ENCODE results near the gene HAPLN3.

Gene HAPLN3

DNA sequence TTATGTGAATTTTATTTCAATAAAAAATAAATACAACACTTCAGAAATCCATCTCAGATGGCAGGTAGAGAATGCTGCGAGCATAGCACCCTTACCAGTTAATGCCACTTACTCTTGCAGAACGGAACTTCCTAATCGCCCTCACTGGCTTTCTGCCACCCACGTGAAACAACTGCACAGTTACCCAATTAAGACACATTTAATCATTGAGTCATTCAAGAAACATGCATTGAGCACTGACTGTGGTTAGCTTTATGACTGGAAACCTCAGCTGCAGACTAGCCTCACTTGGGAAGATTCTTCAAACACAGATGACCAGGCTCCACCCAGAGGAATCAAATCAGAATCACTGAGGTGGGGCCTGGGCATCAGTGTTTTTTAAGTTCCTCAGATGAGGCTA, 23.4 kb upstream of the HAPLN3 start (continued):
- TF ChIP-seq SP7 (tag by site-specific recombination; IDR thresholded peaks at IDR 0.05), result peak; percentile 96
- no peak for TF ChIP-seq ZNF776 (tag by site-specific recombination; IDR thresholded peaks at IDR 0.05; ENCODE audit: borderline replicate concordance)
- no peak for TF ChIP-seq ZNF239 (tag by site-specific recombination; IDR thresholded peaks at IDR 0.05)
- no peak for TF ChIP-seq ZNF114 (tag by site-specific recombination; IDR thresholded peaks at IDR 0.05)
- TF ChIP-seq ZNF548 (tag by site-specific recombination; IDR thresholded peaks at IDR 0.05), result no peak
- peak; percentile 39; the same call in 1 of the 2 replicates for TF ChIP-seq GLIS1 (tag by site-specific recombination; IDR thresholded peaks at IDR 0.05)
- peak; percentile 63 for TF ChIP-seq SP3 (tag by site-specific recombination; IDR thresholded peaks at IDR 0.05)
- no peak for TF ChIP-seq ZNF792 (tag by site-specific recombination; IDR thresholded peaks at IDR 0.05)
- TF ChIP-seq ZNF791 (tag by site-specific recombination; IDR thresholded peaks at IDR 0.05), result no peak
- no peak for TF ChIP-seq ZNF266 (tag by site-specific recombination; IDR thresholded peaks at IDR 0.05; ENCODE audit: low read depth)
- TF ChIP-seq, protein P1, sequence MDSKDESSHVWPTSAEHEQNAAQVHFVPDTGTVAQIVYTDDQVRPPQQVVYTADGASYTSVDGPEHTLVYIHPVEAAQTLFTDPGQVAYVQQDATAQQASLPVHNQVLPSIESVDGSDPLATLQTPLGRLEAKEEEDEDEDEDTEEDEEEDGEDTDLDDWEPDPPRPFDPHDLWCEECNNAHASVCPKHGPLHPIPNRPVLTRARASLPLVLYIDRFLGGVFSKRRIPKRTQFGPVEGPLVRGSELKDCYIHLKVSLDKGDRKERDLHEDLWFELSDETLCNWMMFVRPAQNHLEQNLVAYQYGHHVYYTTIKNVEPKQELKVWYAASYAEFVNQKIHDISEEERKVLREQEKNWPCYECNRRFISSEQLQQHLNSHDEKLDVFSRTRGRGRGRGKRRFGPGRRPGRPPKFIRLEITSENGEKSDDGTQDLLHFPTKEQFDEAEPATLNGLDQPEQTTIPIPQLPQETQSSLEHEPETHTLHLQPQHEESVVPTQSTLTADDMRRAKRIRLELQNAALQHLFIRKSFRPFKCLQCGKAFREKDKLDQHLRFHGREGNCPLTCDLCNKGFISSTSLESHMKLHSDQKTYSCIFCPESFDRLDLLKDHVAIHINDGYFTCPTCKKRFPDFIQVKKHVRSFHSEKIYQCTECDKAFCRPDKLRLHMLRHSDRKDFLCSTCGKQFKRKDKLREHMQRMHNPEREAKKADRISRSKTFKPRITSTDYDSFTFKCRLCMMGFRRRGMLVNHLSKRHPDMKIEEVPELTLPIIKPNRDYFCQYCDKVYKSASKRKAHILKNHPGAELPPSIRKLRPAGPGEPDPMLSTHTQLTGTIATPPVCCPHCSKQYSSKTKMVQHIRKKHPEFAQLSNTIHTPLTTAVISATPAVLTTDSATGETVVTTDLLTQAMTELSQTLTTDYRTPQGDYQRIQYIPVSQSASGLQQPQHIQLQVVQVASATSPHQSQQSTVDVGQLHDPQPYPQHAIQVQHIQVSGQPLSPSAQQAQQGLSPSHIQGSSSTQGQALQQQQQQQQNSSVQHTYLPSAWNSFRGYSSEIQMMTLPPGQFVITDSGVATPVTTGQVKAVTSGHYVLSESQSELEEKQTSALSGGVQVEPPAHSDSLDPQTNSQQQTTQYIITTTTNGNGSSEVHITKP (tag by site-specific recombination; IDR thresholded peaks at IDR 0.05), result peak; percentile 40; the same call in 1 of the 2 replicates
- TF ChIP-seq, protein P2, sequence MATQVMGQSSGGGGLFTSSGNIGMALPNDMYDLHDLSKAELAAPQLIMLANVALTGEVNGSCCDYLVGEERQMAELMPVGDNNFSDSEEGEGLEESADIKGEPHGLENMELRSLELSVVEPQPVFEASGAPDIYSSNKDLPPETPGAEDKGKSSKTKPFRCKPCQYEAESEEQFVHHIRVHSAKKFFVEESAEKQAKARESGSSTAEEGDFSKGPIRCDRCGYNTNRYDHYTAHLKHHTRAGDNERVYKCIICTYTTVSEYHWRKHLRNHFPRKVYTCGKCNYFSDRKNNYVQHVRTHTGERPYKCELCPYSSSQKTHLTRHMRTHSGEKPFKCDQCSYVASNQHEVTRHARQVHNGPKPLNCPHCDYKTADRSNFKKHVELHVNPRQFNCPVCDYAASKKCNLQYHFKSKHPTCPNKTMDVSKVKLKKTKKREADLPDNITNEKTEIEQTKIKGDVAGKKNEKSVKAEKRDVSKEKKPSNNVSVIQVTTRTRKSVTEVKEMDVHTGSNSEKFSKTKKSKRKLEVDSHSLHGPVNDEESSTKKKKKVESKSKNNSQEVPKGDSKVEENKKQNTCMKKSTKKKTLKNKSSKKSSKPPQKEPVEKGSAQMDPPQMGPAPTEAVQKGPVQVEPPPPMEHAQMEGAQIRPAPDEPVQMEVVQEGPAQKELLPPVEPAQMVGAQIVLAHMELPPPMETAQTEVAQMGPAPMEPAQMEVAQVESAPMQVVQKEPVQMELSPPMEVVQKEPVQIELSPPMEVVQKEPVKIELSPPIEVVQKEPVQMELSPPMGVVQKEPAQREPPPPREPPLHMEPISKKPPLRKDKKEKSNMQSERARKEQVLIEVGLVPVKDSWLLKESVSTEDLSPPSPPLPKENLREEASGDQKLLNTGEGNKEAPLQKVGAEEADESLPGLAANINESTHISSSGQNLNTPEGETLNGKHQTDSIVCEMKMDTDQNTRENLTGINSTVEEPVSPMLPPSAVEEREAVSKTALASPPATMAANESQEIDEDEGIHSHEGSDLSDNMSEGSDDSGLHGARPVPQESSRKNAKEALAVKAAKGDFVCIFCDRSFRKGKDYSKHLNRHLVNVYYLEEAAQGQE (tag by site-specific recombination; IDR thresholded peaks at IDR 0.05), result no peak
- TF ChIP-seq ZNF701 (tag by site-specific recombination; IDR thresholded peaks at IDR 0.05), result no peak
- TF ChIP-seq ZNF621 (tag by site-specific recombination; IDR thresholded peaks at IDR 0.05), result no peak
- TF ChIP-seq ZNF366 (tag by site-specific recombination; conservative IDR thresholded peaks at IDR 0.05), result peak; percentile 86
- no peak for TF ChIP-seq ZNF138 (tag by site-specific recombination; IDR thresholded peaks at IDR 0.05; ENCODE audit: borderline replicate concordance)
- TF ChIP-seq, protein P3, sequence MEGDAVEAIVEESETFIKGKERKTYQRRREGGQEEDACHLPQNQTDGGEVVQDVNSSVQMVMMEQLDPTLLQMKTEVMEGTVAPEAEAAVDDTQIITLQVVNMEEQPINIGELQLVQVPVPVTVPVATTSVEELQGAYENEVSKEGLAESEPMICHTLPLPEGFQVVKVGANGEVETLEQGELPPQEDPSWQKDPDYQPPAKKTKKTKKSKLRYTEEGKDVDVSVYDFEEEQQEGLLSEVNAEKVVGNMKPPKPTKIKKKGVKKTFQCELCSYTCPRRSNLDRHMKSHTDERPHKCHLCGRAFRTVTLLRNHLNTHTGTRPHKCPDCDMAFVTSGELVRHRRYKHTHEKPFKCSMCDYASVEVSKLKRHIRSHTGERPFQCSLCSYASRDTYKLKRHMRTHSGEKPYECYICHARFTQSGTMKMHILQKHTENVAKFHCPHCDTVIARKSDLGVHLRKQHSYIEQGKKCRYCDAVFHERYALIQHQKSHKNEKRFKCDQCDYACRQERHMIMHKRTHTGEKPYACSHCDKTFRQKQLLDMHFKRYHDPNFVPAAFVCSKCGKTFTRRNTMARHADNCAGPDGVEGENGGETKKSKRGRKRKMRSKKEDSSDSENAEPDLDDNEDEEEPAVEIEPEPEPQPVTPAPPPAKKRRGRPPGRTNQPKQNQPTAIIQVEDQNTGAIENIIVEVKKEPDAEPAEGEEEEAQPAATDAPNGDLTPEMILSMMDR (tag by site-specific recombination; IDR thresholded peaks at IDR 0.05), result no peak
- TF ChIP-seq ZNF311 (tag by site-specific recombination; IDR thresholded peaks at IDR 0.05; ENCODE audit: borderline replicate concordance), result no peak
- no peak for TF ChIP-seq ZNF837 (tag by site-specific recombination; IDR thresholded peaks at IDR 0.05)
- TF ChIP-seq, protein P4, sequence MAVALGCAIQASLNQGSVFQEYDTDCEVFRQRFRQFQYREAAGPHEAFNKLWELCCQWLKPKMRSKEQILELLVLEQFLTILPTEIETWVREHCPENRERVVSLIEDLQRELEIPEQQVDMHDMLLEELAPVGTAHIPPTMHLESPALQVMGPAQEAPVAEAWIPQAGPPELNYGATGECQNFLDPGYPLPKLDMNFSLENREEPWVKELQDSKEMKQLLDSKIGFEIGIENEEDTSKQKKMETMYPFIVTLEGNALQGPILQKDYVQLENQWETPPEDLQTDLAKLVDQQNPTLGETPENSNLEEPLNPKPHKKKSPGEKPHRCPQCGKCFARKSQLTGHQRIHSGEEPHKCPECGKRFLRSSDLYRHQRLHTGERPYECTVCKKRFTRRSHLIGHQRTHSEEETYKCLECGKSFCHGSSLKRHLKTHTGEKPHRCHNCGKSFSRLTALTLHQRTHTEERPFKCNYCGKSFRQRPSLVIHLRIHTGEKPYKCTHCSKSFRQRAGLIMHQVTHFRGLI (tag by site-specific recombination; IDR thresholded peaks at IDR 0.05), result no peak; the same call in 1 of the 2 replicates
- TF ChIP-seq ZNF175 (tag by site-specific recombination; IDR thresholded peaks at IDR 0.05), result no peak
- TF ChIP-seq ZNF335 (tag by site-specific recombination; conservative IDR thresholded peaks at IDR 0.05), result peak; percentile 32; the same call in 1 of the 2 replicates
- TF ChIP-seq, protein P5, sequence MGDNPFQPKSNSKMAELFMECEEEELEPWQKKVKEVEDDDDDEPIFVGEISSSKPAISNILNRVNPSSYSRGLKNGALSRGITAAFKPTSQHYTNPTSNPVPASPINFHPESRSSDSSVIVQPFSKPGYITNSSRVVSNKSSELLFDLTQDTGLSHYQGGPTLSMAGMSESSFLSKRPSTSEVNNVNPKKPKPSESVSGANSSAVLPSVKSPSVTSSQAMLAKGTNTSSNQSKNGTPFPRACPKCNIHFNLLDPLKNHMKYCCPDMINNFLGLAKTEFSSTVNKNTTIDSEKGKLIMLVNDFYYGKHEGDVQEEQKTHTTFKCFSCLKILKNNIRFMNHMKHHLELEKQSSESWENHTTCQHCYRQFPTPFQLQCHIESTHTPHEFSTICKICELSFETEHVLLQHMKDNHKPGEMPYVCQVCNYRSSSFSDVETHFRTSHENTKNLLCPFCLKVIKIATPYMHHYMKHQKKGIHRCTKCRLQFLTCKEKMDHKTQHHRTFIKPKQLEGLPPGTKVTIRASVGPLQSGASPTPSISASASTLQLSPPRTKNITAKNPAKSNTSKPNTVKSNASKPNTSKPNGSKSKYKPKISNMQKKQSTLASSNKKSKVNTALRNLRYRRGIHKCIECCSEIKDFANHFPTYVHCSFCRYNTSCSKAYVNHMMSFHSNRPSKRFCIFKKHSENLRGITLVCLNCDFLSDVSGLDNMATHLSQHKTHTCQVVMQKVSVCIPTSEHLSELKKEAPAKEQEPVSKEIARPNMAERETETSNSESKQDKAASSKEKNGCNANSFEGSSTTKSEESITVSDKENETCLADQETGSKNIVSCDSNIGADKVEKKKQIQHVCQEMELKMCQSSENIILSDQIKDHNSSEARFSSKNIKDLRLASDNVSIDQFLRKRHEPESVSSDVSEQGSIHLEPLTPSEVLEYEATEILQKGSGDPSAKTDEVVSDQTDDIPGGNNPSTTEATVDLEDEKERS (tag by site-specific recombination; IDR thresholded peaks at IDR 0.05), result no peak
- TF ChIP-seq ZNF350 (tag by site-specific recombination; IDR thresholded peaks at IDR 0.05), result no peak
- peak; percentile 86 for TF ChIP-seq ZNF843 (tag by site-specific recombination; IDR thresholded peaks at IDR 0.05)
- peak; percentile 64; the same call in 1 of the 2 replicates for TF ChIP-seq ZNF391 (tag by site-specific recombination; IDR thresholded peaks at IDR 0.05; ENCODE audit: borderline replicate concordance, low read depth)
- TF ChIP-seq ZNF169 (tag by site-specific recombination; IDR thresholded peaks at IDR 0.05), result no peak
